ENCODE measurements around the gene RASSF4. TPM values are rescaled to one million over a fixed set of nuclear protein-coding genes. Genes with fewer than 3 reads are reported as not detected.

Gene RASSF4
- total RNA-seq, 1 donor from 2014 or later: 2.0 TPM

DNA sequence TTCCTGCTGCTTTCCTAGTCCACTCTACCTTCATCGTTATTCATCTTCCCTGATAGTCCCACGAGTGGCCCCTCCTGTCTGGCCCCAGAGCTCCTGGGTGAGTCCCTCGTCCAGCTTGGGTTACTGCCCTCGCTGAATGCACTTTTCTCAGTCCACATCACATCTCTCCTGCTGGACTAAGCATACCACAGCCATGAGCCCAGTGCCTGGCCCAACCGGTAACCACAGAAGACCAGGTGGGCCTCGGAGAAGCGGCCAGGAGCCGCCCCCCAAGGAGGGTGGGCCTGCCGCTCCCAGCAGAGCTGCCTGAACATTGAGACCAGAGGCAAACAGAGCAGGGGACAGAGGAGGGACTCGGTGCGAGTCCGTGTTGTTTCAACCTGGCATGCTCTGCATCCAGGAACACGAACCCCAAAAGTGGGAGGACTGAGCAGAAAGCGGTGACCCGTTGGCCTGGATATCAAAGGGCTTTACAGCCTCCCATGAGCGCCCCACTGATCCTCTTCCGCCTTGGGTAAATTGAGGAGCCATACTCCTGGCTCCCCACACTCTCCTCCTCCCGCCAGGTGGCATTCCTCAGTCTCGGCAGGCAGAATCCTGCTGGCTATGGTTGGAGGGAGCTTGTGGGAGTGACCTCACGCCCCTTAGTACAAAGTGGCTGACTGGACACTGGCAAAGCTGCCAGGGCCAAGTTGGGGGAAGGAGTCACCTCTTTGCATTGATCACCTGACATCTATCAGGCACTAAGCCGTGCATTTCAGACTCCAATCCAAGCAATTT is 35.2 kb upstream of the RASSF4 start:
- ATAC-seq (ENCODE audit: low read depth) (no peak), DNase-seq (no peak)
- POLR2A ChIA-PET: no interaction called here
- no peaks in the 10 kb centered on the region for H3K36me3 Mint-ChIP-seq (ENCODE audit: low read depth)
- no peaks in the 10 kb centered on the region for H3K27me3 Mint-ChIP-seq
- H3K9me3 Mint-ChIP-seq: no peaks in the 10 kb centered on the region
- TF ChIP-seq, protein P1, sequence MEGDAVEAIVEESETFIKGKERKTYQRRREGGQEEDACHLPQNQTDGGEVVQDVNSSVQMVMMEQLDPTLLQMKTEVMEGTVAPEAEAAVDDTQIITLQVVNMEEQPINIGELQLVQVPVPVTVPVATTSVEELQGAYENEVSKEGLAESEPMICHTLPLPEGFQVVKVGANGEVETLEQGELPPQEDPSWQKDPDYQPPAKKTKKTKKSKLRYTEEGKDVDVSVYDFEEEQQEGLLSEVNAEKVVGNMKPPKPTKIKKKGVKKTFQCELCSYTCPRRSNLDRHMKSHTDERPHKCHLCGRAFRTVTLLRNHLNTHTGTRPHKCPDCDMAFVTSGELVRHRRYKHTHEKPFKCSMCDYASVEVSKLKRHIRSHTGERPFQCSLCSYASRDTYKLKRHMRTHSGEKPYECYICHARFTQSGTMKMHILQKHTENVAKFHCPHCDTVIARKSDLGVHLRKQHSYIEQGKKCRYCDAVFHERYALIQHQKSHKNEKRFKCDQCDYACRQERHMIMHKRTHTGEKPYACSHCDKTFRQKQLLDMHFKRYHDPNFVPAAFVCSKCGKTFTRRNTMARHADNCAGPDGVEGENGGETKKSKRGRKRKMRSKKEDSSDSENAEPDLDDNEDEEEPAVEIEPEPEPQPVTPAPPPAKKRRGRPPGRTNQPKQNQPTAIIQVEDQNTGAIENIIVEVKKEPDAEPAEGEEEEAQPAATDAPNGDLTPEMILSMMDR (IDR thresholded peaks at IDR 0.05): no peak
- H3K4me1 Mint-ChIP-seq: no peaks in the 10 kb centered on the region
- CTCF ChIA-PET: interaction anchor here (0.9 kb wide), 1 partner anchor 1254 kb away, joined by 3 read pairs; no protein-coding TSS in a partner anchor
- H3K4me3 Mint-ChIP-seq: no peak overlapping the region
- intact Hi-C loops (cut with micrococcal nuclease): no loop called here
- no peak overlapping the region for H3K27ac Mint-ChIP-seq

- Mint-ChIP-seq H3K27me3 (no peaks in the 10 kb centered on the region), H3K27ac (no peak overlapping the region), H3K36me3 (ENCODE audit: low read depth) (no peaks in the 10 kb centered on the region), H3K4me1 (no peaks in the 10 kb centered on the region), H3K4me3 (no peak overlapping the region), H3K9me3 (no peaks in the 10 kb centered on the region)
- CTCF ChIA-PET: interaction anchor here (0.9 kb wide), 1 partner anchor 1254 kb away, joined by 3 read pairs; no protein-coding TSS in a partner anchor
- intact Hi-C loops (cut with micrococcal nuclease): no loop called here
- no peak for DNase-seq
- TF ChIP-seq, protein P1 (IDR thresholded peaks at IDR 0.05): no peak
- ATAC-seq (ENCODE audit: low read depth): no peak
- POLR2A ChIA-PET: no interaction called here
These were observed 34.4 kb upstream of the RASSF4 start for GRCh38 chr10:44925224-44925623.

- H3K27me3 Mint-ChIP-seq: no peaks in the 10 kb centered on the region
- TF ChIP-seq, protein P1 (IDR thresholded peaks at IDR 0.05): no peak
- intact Hi-C loops (cut with micrococcal nuclease): no loop called here
- ATAC-seq (ENCODE audit: low read depth) (no peak), DNase-seq (peak; percentile 6)
- CTCF ChIA-PET: no interaction called here
- H3K9me3 Mint-ChIP-seq: no peaks in the 10 kb centered on the region
- no peaks in the 10 kb centered on the region for H3K36me3 Mint-ChIP-seq (ENCODE audit: low read depth)
- H3K4me3 Mint-ChIP-seq: no peak overlapping the region
- POLR2A ChIA-PET: no interaction called here
- H3K27ac Mint-ChIP-seq: no peak overlapping the region
- no peaks in the 10 kb centered on the region for H3K4me1 Mint-ChIP-seq
These were observed 33.5 kb upstream of the RASSF4 start for GRCh38 chr10:44925811-44926750.

GRCh38 chr10:44926751-44927351 is 32.8 kb upstream of the RASSF4 start:
- ChIA-PET CTCF (no interaction called here), POLR2A (no interaction called here)
- no peak overlapping the region for H3K4me3 Mint-ChIP-seq
- H3K36me3 Mint-ChIP-seq (ENCODE audit: low read depth): no peaks in the 10 kb centered on the region
- intact Hi-C loops (cut with micrococcal nuclease): no loop called here
- TF ChIP-seq, protein P1 (IDR thresholded peaks at IDR 0.05): no peak
- H3K4me1 Mint-ChIP-seq: no peaks in the 10 kb centered on the region
- H3K27ac Mint-ChIP-seq: no peak overlapping the region
- no peaks in the 10 kb centered on the region for H3K27me3 Mint-ChIP-seq
- H3K9me3 Mint-ChIP-seq: no peaks in the 10 kb centered on the region
- DNase-seq (no peak), ATAC-seq (ENCODE audit: low read depth) (no peak)

DNA sequence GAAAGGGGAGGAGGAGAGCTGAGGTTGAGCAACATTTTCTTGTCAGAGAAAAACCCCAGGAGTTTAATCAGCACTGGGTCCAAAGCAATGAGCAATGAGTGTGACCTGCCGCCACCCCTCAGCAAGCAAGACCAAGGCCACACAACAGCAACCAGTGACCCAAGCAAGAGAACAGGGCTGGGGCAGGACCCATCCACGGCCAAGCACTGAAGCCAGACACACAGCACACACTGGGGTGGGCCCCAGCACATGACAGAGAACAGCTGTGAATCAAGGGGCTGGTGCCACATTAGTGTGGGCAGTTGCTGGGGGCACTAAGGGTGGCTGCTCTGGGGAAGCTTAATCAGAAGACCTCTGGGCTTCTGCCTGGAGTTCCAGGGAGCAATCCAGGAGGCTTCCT is 32.2 kb upstream of the RASSF4 start:
- intact Hi-C loops (cut with micrococcal nuclease): no loop called here
- Mint-ChIP-seq H3K4me3 (no peak overlapping the region), H3K27me3 (no peaks in the 10 kb centered on the region), H3K27ac (no peak overlapping the region), H3K4me1 (no peaks in the 10 kb centered on the region), H3K36me3 (ENCODE audit: low read depth) (no peaks in the 10 kb centered on the region), H3K9me3 (no peaks in the 10 kb centered on the region)
- ChIA-PET POLR2A (no interaction called here), CTCF (no interaction called here)
- ATAC-seq (ENCODE audit: low read depth) (no peak), DNase-seq (no peak)
- TF ChIP-seq, protein P1 (IDR thresholded peaks at IDR 0.05): no peak

All from activated B cell treated with CpG ODN at 0.5 μM for 24 hours (primary cell).